PFSK-1 (cell line): ENCODE data around the gene MPDU1.

Source experiments
- FOXP2 ChIP-seq: optimal IDR thresholded peaks from 2 replicates; pipeline ENCODE3; 2011; ENCODE audit warnings: borderline replicate concordance, control low read depth, inconsistent platforms; ENCODE audit not compliant: insufficient read depth; ENCODE audit errors: extremely low read length, extremely low read depth
- POLR2AphosphoS5 ChIP-seq: IDR thresholded peaks from 2 replicates; pipeline ENCODE4 v1.6.1; 2012; ENCODE audit warnings: low read depth, mild to moderate bottlenecking, control low read depth, low read length, moderate library complexity
- SIN3A ChIP-seq: IDR thresholded peaks from 2 replicates; pipeline ENCODE4 v1.6.1; 2012; ENCODE audit warnings: mild to moderate bottlenecking, low read length, moderate library complexity, borderline replicate concordance; ENCODE audit not compliant: insufficient read depth
- TAF1 ChIP-seq: IDR thresholded peaks from 2 replicates; pipeline ENCODE4 v1.6.1; 2012; ENCODE audit warnings: low read length, control low read depth, borderline replicate concordance; ENCODE audit not compliant: insufficient read depth
- TF ChIP-seq, protein P1 (sequence below), 2 experiments: IDR thresholded peaks; 2 replicates each; pipeline versions ENCODE4 v1.6.1 to v1.8.0; 2011 to 2012; ENCODE audit warnings: low read depth in 2 of 2, low read length in 2 of 2, control low read depth in 1 of 2, inconsistent platforms in 1 of 2, mild to moderate bottlenecking in 1 of 2, moderate library complexity in 1 of 2; ENCODE audit not compliant: insufficient read depth in 1 of 2

The MPDU1 gene

DNA sequence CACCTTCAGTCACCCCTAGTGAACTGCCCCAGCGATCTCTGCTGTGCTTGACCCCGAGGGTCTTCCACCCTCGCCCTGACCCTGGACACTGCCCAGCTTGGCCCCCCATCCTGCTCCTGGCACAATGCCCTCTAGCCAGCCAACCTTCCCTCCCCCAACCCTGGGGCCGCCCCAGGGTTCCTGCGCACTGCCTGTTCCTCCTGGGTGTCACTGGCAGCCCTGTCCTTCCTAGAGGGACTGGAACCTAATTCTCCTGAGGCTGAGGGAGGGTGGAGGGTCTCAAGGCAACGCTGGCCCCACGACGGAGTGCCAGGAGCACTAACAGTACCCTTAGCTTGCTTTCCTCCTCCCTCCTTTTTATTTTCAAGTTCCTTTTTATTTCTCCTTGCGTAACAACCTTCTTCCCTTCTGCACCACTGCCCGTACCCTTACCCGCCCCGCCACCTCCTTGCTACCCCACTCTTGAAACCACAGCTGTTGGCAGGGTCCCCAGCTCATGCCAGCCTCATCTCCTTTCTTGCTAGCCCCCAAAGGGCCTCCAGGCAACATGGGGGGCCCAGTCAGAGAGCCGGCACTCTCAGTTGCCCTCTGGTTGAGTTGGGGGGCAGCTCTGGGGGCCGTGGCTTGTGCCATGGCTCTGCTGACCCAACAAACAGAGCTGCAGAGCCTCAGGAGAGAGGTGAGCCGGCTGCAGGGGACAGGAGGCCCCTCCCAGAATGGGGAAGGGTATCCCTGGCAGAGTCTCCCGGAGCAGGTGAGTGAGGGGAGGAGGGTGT, 24.9 kb upstream of the MPDU1 start, which contains the start of gene TNFSF13:
Gene TNFSF13 (plus strand): TSS at position 207 of the 776 bp plus-strand sequence. CDS start 290 bp downstream, at position 497.
- no peak; the same call in 1 of the 2 replicates for TF ChIP-seq POLR2AphosphoS5
- TF ChIP-seq, protein P1, sequence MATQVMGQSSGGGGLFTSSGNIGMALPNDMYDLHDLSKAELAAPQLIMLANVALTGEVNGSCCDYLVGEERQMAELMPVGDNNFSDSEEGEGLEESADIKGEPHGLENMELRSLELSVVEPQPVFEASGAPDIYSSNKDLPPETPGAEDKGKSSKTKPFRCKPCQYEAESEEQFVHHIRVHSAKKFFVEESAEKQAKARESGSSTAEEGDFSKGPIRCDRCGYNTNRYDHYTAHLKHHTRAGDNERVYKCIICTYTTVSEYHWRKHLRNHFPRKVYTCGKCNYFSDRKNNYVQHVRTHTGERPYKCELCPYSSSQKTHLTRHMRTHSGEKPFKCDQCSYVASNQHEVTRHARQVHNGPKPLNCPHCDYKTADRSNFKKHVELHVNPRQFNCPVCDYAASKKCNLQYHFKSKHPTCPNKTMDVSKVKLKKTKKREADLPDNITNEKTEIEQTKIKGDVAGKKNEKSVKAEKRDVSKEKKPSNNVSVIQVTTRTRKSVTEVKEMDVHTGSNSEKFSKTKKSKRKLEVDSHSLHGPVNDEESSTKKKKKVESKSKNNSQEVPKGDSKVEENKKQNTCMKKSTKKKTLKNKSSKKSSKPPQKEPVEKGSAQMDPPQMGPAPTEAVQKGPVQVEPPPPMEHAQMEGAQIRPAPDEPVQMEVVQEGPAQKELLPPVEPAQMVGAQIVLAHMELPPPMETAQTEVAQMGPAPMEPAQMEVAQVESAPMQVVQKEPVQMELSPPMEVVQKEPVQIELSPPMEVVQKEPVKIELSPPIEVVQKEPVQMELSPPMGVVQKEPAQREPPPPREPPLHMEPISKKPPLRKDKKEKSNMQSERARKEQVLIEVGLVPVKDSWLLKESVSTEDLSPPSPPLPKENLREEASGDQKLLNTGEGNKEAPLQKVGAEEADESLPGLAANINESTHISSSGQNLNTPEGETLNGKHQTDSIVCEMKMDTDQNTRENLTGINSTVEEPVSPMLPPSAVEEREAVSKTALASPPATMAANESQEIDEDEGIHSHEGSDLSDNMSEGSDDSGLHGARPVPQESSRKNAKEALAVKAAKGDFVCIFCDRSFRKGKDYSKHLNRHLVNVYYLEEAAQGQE (IDR thresholded peaks at IDR 0.05; ENCODE audit: insufficient read depth in 1 of 2, low read depth in 2 of 2, low read length in 2 of 2), result no peak
- TF ChIP-seq TAF1, result no peak
- TF ChIP-seq SIN3A, result no peak
- no peak for TF ChIP-seq FOXP2

DNA sequence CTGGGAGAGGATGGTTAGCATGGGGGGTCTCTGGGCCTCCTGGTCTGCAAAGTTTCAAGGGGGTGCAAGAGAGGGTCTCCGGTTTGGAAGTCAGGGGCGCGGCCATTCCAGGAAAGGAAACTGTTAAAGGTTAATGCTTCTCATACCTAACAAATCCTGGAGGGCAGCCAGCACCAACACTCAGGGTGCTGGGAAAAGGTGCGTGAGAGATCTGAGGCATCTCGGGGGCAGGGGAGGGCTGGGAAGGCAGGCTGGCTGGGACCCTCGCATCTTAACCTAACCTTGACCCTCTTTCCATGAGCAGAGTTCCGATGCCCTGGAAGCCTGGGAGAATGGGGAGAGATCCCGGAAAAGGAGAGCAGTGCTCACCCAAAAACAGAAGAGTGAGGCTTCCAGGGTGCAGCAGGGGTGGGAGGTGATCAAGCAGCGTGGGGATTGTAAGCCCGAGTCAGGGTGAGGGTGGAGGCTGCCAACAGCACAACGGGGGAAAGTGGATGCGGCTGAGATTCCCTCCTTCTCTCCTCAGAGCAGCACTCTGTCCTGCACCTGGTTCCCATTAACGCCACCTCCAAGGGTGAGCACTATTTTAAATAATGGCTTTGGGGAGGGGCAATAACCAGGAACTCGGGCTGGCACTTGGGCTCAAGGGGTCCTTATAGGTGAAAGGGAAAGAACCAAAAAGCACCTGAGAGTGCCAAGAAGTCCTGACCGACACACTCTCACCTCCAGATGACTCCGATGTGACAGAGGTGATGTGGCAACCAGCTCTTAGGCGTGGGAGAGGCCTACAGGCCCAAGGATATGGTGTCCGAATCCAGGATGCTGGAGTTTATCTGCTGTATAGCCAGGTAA, 24.1 kb upstream of the MPDU1 start:
- TF ChIP-seq SIN3A, result no peak
- TF ChIP-seq TAF1, result no peak
- no peak for TF ChIP-seq POLR2AphosphoS5
- TF ChIP-seq, protein P1 (IDR thresholded peaks at IDR 0.05; ENCODE audit: insufficient read depth in 1 of 2, low read depth in 2 of 2, low read length in 2 of 2), result no peak
- TF ChIP-seq FOXP2, result no peak

DNA sequence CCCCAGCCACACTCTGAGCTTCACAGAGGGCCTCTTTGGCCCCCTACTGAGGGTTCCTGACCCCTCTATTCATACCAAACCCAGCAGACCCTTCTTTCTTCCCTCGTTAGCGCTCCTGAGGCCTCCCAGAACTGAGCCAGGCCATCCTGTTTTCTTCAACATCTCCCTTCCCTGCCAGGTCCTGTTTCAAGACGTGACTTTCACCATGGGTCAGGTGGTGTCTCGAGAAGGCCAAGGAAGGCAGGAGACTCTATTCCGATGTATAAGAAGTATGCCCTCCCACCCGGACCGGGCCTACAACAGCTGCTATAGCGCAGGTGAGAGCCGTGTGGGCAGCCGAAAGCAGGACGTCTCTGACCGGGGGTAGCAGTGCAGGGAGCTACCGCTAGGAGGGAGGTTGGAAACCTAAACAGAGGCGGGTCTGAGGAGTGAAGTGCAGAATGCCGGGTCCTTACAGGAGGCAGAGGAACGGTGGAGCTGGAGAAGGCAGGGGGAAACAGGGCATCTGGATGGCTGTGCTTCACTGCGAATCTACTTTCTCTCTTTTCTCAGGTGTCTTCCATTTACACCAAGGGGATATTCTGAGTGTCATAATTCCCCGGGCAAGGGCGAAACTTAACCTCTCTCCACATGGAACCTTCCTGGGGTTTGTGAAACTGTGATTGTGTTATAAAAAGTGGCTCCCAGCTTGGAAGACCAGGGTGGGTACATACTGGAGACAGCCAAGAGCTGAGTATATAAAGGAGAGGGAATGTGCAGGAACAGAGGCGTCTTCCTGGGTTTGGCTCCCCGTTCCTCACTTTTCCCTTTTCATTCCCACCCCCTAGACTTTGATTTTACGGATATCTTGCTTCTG, 23.3 kb upstream of the MPDU1 start:
- TF ChIP-seq POLR2AphosphoS5 (0 out of 2 replicates have a peak, but pooled peaks have one; percentile 7), TAF1 (no peak)

DNA sequence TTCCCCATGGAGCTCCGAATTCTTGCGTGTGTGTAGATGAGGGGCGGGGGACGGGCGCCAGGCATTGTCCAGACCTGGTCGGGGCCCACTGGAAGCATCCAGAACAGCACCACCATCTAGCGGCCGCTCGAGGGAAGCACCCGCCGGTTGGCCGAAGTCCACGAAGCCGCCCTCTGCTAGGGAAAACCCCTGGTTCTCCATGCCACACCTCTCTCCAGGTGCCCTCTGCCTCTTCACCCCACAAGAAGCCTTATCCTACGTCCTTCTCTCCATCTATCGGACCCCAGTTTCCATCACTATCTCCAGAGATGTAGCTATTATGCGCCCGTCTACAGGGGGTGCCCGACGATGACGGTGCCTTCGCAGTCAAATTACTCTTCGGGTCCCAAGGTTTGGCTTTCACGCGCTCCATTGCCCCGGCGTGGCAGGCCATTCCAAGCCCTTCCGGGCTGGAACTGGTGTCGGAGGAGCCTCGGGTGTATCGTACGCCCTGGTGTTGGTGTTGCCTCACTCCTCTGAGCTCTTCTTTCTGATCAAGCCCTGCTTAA, 22.6 kb upstream of the MPDU1 start:
- peak; percentile 25 for TF ChIP-seq FOXP2
- 0 out of 2 replicates have a peak, but pooled peaks have one; percentile 48 for TF ChIP-seq SIN3A
- TF ChIP-seq, protein P1 (IDR thresholded peaks at IDR 0.05; ENCODE audit: insufficient read depth in 1 of 2, low read depth in 2 of 2, low read length in 2 of 2), result no peak

DNA sequence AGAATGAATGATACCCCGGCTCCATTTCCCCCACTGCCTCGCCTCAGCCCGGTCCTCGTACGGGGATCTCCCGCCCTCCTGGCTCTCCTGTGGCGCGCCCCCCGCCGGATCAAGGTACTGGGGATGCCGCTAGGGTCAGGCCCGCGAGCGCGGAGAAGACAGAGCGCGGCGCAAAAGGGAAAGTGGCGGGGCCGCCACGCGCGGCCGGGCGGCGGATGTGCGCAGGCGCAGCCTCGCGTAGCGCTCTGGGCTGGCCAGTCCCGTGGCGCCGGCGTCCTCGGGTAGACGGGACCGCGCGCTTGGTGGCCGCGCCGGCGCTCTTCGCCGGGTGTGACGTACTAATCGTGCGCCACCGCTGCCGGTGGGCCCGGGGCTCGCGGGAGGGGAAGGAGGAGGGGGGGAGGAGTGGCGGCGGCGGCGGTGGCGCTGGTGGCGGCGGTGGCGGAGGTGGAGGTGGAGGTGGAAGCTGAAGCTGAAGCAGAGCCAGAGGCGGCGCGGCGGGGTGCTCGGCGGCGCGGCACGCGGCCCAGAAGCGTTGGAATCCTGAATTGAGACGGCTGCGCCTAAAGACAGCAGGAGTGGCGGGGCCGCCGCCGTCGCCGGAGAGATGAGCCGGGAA, 22.0 kb upstream of the MPDU1 start, which contains the start of gene SENP3:
Gene SENP3 (plus strand): TSS at position 331 of the 619 bp plus-strand sequence. CDS start 1,158 bp downstream, outside the sequence.
- peak; percentile 81 for TF ChIP-seq FOXP2
- peak; percentile 45; the same call in 1 of the 2 replicates for TF ChIP-seq POLR2AphosphoS5
- TF ChIP-seq, protein P1 (IDR thresholded peaks at IDR 0.05; ENCODE audit: insufficient read depth in 1 of 2, low read depth in 2 of 2, low read length in 2 of 2), result no peak
